NCI-H2196 treated with DMSO at 0.1 percent for 48 hours (cell line): ENCODE data around the gene DEXI.

Experiments
- DNase-seq: peaks from one replicate; lab custom pipeline; 2025; ENCODE audit not compliant: unreplicated experiment; lab: John Stamatoyannopoulos, UW

The DEXI gene

DNA sequence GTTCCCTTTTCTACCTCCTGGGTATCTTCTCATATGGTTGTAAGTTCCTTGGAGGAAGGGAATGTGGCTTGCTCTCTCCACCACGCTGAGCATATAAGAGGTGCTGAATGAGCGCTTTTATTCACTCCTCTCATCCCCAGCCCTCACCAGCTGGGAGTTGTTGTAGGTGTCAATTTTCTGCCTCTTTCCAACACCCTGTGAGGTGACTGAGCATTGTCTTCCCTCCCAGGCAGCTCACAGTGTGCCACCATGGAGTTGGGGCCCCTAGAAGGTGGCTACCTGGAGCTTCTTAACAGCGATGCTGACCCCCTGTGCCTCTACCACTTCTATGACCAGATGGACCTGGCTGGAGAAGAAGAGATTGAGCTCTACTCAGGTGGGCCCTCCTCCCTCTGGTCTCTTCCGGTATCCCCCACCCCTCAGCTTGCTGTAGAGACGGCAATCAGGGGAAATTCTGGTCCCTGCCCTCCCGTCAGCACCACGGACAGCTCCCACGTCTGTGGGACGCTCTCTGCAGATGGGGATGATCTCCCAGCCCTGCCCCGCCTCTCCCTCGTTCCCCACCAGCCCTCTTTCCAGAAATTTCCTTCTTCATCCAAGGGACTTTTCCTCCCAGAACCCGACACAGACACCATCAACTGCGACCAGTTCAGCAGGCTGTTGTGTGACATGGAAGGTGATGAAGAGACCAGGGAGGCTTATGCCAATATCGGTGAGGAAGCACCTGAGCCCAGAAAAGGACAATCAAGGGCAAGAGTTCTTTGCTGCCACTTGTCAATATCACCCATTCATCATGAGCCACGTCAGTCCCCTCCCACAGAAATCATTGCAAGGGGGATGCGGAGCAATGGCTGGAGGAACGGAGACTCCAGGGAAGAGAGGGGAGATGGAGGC, 47.0 kb downstream of the DEXI start:
- no peak for DNase-seq

DNA sequence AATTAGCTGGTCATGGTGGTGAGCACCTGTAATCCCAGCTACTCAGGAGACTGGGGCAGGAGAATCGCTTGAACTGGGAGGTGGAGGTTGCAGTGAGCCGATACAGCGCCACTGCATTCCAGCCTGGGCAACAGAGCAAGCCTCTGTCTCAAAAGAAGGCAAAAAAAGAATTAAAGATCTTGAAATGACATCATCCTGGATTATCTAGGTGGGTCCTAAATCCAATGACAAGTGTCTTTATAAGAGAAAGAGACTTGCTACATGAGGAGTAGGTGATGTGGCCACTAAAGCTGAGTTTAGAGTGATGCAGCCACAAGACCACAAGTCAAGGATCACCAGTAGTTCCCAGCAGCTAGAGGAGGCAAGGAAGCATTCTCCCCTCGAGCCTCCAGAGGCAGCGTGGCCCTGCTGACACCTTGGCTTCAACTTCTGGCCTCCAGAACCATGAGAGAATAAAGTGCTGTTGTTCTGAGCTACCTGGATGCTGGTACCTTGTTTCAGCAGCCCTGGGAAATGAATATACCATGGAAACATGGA, 49.4 kb downstream of the DEXI start:
- DNase-seq: no peak

DNA sequence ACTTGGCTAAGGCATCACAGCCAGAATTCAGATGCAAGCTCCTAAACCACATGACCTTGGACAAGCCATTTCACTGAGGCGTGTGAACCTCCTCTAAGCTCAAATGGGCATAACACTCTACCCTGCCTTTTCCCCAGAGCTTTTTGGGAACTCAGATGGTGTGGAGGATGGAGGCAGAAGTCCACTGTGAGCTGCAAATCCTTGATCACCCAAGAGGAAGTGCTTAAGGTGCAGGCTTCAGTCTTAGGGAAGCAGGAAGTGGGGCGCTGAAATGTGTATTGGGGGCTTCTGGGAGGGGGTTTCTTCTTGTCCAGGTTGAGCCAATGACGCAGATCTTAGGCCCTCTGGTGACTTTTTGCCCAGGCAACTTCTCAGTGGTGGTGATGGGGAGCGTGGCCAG, 52.4 kb downstream of the DEXI start:
- no peak for DNase-seq

DNA sequence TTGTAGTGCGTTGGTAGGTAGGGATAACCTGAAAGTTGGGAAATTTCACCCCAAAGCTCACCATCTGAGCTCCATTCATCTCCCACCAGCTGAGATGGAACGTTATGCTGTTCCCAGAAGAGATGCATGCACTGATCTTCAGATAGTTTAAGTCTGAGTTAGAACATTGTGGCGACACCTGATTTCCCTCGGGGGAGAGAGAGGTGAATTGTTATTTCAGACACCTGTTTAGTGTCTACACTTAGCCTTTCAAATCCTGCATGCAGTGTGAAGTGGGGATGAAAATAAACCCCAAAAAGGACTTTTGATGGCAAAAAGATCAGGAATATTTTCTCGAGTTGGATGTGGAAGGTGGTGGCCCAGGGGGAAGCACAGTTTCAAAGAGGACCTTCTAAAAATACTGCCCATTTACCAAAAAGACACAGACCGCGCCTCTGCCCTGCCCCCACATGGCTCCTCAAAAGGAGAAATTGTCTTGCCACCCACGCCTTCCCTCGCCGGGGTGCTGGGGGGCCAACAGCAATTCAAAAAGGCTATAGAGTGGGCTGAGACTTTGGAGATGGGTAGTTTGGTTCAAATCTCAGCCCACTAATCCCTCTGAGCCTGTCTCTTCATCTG, 53.8 kb downstream of the DEXI start:
- no peak for DNase-seq

DNA sequence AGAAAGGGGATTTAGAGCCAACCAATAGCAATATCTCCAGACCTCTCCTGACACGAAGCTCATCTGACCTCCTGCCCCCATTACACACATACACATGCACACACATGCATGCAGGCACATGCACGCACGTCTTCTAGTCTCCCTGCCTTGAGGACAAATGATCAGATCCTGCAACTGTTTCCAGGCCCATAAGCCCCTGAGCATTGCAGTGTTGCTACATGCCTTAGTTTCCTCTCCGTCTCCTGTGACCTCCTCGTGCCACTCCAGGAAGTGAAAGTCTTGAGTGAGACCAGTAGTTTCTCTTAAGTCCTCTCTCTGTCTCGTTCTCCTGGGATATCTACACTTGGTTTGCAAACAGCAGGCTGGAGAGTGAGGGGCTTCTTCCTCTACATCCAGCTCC, 57.0 kb downstream of the DEXI start:
- no peak for DNase-seq

DNA sequence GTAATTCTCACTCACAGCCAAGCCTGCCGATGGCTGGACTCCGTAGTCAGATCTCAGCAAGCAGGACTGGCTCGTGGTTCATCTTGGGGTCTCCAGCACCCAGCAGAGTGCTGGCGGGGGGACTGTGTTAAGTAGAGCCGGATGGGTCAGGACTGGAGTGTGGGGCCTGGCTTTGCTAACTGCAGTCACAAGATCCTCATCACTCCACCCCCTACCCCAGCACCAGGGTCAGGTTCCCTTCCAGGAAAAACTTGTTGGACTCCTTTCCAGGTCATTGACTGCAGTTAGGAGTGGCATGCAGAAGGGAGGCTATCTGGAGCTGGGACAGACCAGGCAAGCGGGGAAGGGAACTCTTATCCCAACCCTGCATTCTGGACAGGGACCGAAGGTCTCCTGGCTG, 59.3 kb downstream of the DEXI start:
- peak; percentile 13 for DNase-seq

DNA sequence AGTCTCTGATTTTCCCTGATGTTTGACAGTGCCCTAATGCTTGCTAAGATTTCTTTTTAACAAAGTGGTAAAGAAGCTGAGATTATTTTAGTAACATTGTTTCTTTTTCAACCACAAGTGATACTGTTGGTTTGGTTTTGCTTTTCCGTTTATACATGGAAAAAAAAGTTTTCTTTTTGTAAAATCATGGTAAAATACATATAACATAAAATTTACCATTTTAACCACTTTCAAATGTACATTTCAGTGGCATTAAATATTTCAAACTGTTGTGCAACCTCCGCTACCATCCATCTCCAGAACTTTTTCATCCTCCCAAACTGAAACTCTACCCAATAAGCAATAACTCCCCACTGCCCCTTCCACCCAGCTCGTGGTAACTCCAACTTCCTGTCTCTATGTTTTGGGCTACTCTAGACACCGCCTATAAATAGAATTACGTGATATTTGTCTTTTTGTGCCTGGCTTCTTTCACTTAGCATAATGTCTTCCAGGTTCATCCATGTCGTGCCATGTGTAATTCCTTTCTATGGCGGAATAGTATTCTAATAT, 60.7 kb downstream of the DEXI start:
- DNase-seq: no peak

DNA sequence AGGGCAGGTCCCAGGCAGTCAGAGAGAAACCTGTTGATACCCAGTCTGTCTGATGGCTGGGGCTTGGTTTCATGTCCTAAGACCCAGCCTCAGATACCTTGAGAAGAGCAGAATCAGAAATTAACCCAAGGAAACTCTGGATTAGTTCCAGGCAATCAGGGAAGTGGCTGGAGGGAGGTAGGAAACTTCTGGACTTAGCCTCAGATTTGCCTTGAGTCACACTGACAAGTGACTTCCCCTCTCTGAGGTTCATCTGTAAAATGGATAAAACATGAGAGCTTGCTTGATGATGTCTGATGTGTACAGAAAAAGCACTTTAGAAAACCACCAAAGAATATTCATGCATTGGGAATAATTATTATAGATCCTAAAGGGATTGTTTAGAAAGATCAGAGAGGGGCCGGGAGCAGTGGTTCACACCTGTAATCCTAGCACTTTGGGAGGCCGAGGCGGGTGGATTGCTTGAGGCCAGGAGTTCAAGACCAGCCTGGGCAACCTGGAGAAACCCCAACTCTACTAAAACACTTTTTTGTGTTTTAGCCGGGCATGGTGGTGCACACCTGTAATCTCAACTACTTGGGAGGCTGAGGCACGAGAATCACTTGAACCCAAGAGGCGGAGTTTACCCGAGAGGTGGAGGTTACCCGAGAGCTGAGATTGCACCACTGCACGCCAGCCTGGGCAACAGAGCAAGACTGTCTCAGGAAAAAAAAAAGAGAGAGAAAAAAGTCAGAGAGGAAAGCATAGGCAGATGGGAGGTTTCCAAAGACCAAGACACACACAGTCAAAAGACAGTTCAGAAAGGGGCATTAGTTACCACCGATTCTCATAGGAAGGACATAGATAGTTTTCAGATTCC, 61.4 kb downstream of the DEXI start:
- no peak for DNase-seq

DNA sequence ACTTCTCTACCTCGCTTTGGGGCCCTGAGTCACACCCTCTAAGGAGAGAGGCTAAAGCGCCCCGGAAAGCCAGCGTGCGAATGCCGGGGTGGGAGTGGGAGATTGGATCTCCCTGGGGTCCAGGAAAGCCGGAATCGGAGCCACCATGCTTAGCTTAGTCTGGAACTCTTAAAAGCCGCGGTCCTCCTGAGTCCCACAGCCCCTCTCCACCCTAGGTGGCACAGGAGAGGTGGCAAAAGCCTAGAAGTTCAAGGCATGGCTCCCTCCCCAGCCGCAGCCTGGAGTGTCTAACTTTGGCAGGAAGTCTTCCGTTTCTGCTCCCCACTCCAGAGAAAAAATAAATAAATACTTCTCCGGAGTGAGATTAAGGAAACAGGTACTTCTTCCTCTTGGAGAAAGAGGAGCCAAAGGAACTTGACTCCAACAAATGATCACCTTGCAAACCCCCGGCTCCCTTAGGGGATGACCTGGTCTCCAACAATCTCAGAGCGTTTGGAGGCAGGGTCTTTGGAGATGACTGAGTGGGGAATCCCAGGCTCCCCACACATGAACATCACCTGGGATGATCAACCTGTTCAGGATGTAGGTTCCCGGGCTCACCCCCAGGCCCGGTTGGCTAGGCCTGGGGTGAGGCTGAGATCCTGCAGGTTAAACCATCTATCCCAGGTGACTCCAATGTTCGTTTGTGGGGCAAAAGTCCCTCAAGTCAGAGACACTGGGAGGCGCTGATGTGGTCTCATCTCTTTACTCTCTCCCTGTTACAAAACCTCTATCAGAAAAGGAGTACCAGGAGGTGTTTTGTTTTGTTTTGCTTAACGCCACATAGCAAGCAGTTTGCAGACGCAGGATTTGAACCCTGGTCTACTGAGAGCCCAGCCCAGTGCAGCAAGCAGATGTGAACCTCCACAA, 62.3 kb downstream of the DEXI start:
- no peak for DNase-seq
